GM23338 (cell line): ENCODE data around the gene FAM83B. TPM values are rescaled to one million over a fixed set of nuclear protein-coding genes. Genes with fewer than 3 reads are reported as not detected.

Experiments used
- ATAC-seq: fragments of 200-7000 bp; cut with Tn5 transposase; 3 replicates; pipeline ENCODE4 v1.9.1; 2020
- DNase-seq: peaks from one replicate; pipeline ENCODE4 v3.0.0-alpha.2; 2015; ENCODE audit warnings: low spot score
- H2AFZ ChIP-seq: fragments of 200-600 bp; sonication (generic); 2 replicates; pipeline ENCODE4 v1.8.0; 2016; ENCODE audit warnings: antibody characterized with exemption, mild to moderate bottlenecking, moderate library complexity
- H3F3A ChIP-seq: fragments of 200-600 bp; sonication (generic); replicated peaks from 2 replicates; pipeline ENCODE4 v1.8.0; 2017; ENCODE audit warnings: antibody characterized with exemption, mixed run types, low read depth
- H3K27ac ChIP-seq: fragments of 200-600 bp; sonication (generic); 2 replicates; pipeline ENCODE4 v1.6.1; 2016; ENCODE audit warnings: low read depth
- H3K27me3 ChIP-seq: fragments of 200-600 bp; sonication (generic); 2 replicates; pipeline ENCODE4 v1.8.0; 2016; ENCODE audit warnings: mild to moderate bottlenecking, mixed run types, moderate library complexity; ENCODE audit not compliant: insufficient read depth
- H3K36me3 ChIP-seq: fragments of 200-600 bp; sonication (generic); 2 replicates; pipeline ENCODE4 v1.8.0; 2016; ENCODE audit warnings: mild to moderate bottlenecking; ENCODE audit not compliant: insufficient read depth
- H3K4me1 ChIP-seq: fragments of 200-600 bp; sonication (generic); 2 replicates; pipeline ENCODE4 v1.8.0; 2016; ENCODE audit warnings: mild to moderate bottlenecking, moderate library complexity; ENCODE audit not compliant: insufficient read depth
- H3K4me2 ChIP-seq: fragments of 200-600 bp; sonication (generic); 2 replicates; pipeline ENCODE4 v1.7.1; 2017; ENCODE audit warnings: mixed run types
- H3K4me3 ChIP-seq: fragments of 200-600 bp; sonication (generic); 2 replicates; pipeline ENCODE4 v1.6.1; 2016; ENCODE audit warnings: mixed run types
- H3K79me2 ChIP-seq: fragments of 200-600 bp; sonication (generic); replicated peaks from 2 replicates; pipeline ENCODE4 v1.8.0; 2017; ENCODE audit warnings: mild to moderate bottlenecking; ENCODE audit not compliant: insufficient read depth
- H3K9me2 ChIP-seq: fragments of 200-600 bp; sonication (generic); 2 replicates; pipeline ENCODE4 v1.8.0; 2017; ENCODE audit not compliant: insufficient read depth
- H4K20me1 ChIP-seq: fragments of 200-600 bp; sonication (generic); replicated peaks from 2 replicates; pipeline ENCODE4 v1.8.0; 2017; ENCODE audit warnings: mild to moderate bottlenecking; ENCODE audit not compliant: insufficient read depth
- H3K27ac Mint-ChIP-seq: 2 replicates; pipeline ENCODE4 v1.8.0; 2020; ENCODE audit warnings: inconsistent platforms, mild to moderate bottlenecking, moderate library complexity, mixed read lengths
- H3K27me3 Mint-ChIP-seq: 3 replicates; pipeline ENCODE4 v1.8.0; 2022; ENCODE audit warnings: low read depth, mild to moderate bottlenecking, moderate library complexity, mixed read lengths, inconsistent platforms; ENCODE audit not compliant: insufficient read depth, poor library complexity
- H3K36me3 Mint-ChIP-seq: 3 replicates; pipeline ENCODE4 v1.8.0; 2021; ENCODE audit warnings: low read depth, mild to moderate bottlenecking, inconsistent platforms, moderate library complexity, mixed read lengths
- H3K4me1 Mint-ChIP-seq: 3 replicates; pipeline ENCODE4 v1.8.0; 2020; ENCODE audit warnings: mild to moderate bottlenecking, inconsistent platforms, mixed read lengths
- H3K4me3 Mint-ChIP-seq: 3 replicates; pipeline ENCODE4 v1.8.0; 2021; ENCODE audit warnings: moderate library complexity, mild to moderate bottlenecking, inconsistent platforms, mixed read lengths
- H3K9me3 Mint-ChIP-seq: 3 replicates; pipeline ENCODE4 v1.8.0; 2020; ENCODE audit warnings: moderate library complexity, mild to moderate bottlenecking, inconsistent platforms, mixed read lengths
- ETS1 ChIP-seq: IDR thresholded peaks from 2 replicates; pipeline ENCODE4 v1.6.1; 2016; ENCODE audit warnings: antibody characterized with exemption
- EZH2 ChIP-seq: fragments of 200-600 bp; sonication (generic); IDR thresholded peaks from one replicate; pipeline ENCODE4 v1.8.0; 2017; ENCODE audit warnings: antibody characterized with exemption, mild to moderate bottlenecking, low read depth; ENCODE audit not compliant: unreplicated experiment
- EZH2phosphoT487 ChIP-seq: fragments of 200-600 bp; sonication (generic); IDR thresholded peaks from one replicate; pipeline ENCODE4 v1.8.1; 2018; ENCODE audit warnings: antibody characterized with exemption; ENCODE audit not compliant: unreplicated experiment
- JUNB ChIP-seq: IDR thresholded peaks from one replicate; pipeline ENCODE4 v1.6.1; 2016; ENCODE audit warnings: antibody characterized with exemption; ENCODE audit not compliant: unreplicated experiment
- NANOG ChIP-seq: IDR thresholded peaks from 2 replicates; pipeline ENCODE4 v1.6.1; 2016; ENCODE audit warnings: antibody characterized with exemption, borderline replicate concordance
- POLR2AphosphoS5 ChIP-seq: IDR thresholded peaks from 2 replicates; pipeline ENCODE4 v1.6.1; 2016; ENCODE audit warnings: antibody characterized with exemption, low read depth
- ZNF114 ChIP-seq: fragments of 250-450 bp; sonication (Bioruptor Pico); IDR thresholded peaks from 2 replicates; pipeline ENCODE4 v1.5.0; 2020; ENCODE audit warnings: mild to moderate bottlenecking, moderate library complexity
- ZNF462 ChIP-seq: fragments of 250-450 bp; sonication (Bioruptor Pico); IDR thresholded peaks from 2 replicates; pipeline ENCODE4 v1.5.0; 2020; ENCODE audit warnings: mild to moderate bottlenecking, moderate library complexity
- polyA plus RNA-seq: library from polyadenylated mRNA; unstranded; fragments of >200 nt; fragmentation: Nextera tagmentation; extraction: Ambion mirVana; gene quantifications from 2 replicates; pipeline ENCODE4 v1.2.1, GENCODE V29; 2016
- total RNA-seq: library from RNA; depleted of rRNA; stranded (reverse); fragments of >200 nt; shearing (Covaris generic); gene quantifications from 2 replicates; pipeline ENCODE4 v1.2.3, GENCODE V29; 2014

FAM83B gene
- total and polyA plus RNA-seq, 2 experiments from 2014 or later, result 1.4 to 7.7 TPM

GRCh38 chr6:54861905-54862616, 15.5 kb downstream of the FAM83B start (continued):
- TF ChIP-seq ZNF462, result no peak
- no peak for TF ChIP-seq ZNF114 (CRISPR knock-in tag)
- TF ChIP-seq NANOG, result no peak
- TF ChIP-seq EZH2, result no peak
- TF ChIP-seq ETS1, result no peak
- TF ChIP-seq EZH2phosphoT487, result no peak
- no peak for TF ChIP-seq JUNB

- no peaks in the 10 kb centered on the region for H4K20me1 ChIP-seq
- no peak overlapping the region for H2AFZ ChIP-seq
- H3K4me1 ChIP-seq, result peaks cover 20% of the 10 kb centered on the region
- no peaks in the 10 kb centered on the region for H3K9me3 Mint-ChIP-seq
- H3K27me3 ChIP-seq, result no peaks in the 10 kb centered on the region
- no peak overlapping the region for H3K4me3 Mint-ChIP-seq
- no peak overlapping the region for H3K4me3 ChIP-seq
- H3K27ac Mint-ChIP-seq, result no peak overlapping the region
- ATAC-seq (no peak), DNase-seq (no peak)
- H3K36me3 Mint-ChIP-seq, result no peaks in the 10 kb centered on the region
- no peaks in the 10 kb centered on the region for H3K36me3 ChIP-seq
- no peak overlapping the region for H3K4me2 ChIP-seq
- H3K27ac ChIP-seq, result no peak overlapping the region
- peaks cover 19% of the 10 kb centered on the region; the same call in 2 of the 3 replicates for H3K4me1 Mint-ChIP-seq
- no peaks in the 10 kb centered on the region for H3K79me2 ChIP-seq
- no peaks in the 10 kb centered on the region for H3K27me3 Mint-ChIP-seq
- H3K9me2 ChIP-seq, result no peaks in the 10 kb centered on the region
- no peaks in the 10 kb centered on the region for H3F3A ChIP-seq
- no peak for TF ChIP-seq EZH2phosphoT487
- no peak for TF ChIP-seq POLR2AphosphoS5
- TF ChIP-seq ZNF462, result no peak
These were observed 17.7 kb downstream of the FAM83B start for GRCh38 chr6:54864272-54864671.
